ENCODE results near the gene PRDM2. TPM values are rescaled to one million over a fixed set of nuclear protein-coding genes. Genes with fewer than 3 reads are reported as not detected.
"Not testable (repeated sequence)": the region's sequence is repeated elsewhere in the genome, so short reads cannot be mapped to it uniquely, and the experiment has no call there.

The PRDM2 gene
- total RNA-seq, 1 donor from 2014 or later, result 12.5 TPM

DNA sequence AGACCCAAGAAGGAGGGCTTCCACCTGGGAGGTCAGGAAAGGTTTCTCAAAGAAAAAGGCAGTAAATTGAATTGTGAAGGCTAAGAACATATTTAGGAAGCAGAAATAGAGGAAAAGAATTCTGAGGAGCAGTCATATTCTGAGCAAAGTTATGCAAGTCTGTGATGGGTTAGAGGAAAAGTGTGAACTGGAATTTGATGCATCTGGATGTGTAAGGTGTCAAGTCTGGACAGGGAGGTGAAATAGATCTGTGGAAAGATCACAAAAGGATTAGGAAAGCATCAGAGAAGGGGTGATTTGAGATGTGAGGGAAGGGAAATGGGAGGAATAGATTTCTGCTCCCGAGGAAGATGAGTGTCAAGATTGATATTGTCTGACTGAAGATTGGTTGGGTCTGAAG lies 18.1 kb upstream of the PRDM2 start:
- TF ChIP-seq, protein P1, sequence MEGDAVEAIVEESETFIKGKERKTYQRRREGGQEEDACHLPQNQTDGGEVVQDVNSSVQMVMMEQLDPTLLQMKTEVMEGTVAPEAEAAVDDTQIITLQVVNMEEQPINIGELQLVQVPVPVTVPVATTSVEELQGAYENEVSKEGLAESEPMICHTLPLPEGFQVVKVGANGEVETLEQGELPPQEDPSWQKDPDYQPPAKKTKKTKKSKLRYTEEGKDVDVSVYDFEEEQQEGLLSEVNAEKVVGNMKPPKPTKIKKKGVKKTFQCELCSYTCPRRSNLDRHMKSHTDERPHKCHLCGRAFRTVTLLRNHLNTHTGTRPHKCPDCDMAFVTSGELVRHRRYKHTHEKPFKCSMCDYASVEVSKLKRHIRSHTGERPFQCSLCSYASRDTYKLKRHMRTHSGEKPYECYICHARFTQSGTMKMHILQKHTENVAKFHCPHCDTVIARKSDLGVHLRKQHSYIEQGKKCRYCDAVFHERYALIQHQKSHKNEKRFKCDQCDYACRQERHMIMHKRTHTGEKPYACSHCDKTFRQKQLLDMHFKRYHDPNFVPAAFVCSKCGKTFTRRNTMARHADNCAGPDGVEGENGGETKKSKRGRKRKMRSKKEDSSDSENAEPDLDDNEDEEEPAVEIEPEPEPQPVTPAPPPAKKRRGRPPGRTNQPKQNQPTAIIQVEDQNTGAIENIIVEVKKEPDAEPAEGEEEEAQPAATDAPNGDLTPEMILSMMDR (conservative IDR thresholded peaks at IDR 0.05; ENCODE audit: low read depth, low read length), result no peak
- no peak for DNase-seq (ENCODE audit: low read depth)
- H3K4me3 ChIP-seq (ENCODE audit: low read depth, low read length), result no peak overlapping the region

DNA sequence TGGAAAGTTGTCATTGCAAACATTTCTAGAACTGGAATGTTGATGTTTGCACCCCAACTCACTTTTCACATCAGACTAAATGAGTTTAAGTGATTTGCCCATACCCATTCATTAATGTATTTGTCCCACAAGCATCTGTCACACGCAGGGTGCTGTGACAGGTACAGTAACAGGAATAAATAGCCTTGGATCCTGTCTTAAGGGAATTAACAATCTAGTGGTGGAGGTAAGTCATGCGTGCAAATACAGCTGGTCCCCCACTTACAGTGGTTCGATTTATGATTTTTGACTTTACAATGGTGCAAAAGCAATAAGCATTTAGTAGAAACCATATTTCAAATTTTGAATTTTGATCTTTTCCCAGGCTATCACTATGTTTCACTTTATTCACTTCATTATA lies 17.5 kb upstream of the PRDM2 start:
- H3K4me3 ChIP-seq (ENCODE audit: low read depth, low read length), result no peak overlapping the region
- TF ChIP-seq, protein P1 (conservative IDR thresholded peaks at IDR 0.05; ENCODE audit: low read depth, low read length), result no peak
- DNase-seq (ENCODE audit: low read depth), result no peak

DNA sequence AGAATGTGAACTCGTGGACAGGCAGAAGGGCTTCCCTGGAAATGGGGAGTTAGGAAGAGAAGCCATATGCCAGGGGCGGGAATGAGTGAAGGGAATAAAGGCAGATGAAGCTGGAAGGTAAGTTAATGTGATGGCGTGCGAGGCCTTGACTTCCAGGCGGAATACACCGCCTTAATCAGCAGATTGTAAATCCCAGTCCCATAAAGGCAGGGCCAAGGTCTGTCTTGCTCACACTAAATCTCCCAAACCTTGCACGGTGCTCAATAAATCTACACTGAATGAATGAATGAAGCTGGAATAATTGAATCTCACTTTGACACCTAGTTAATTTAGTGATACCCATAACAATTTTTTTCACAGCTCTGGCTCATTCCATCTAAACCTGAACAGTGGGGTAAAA lies 16.8 kb upstream of the PRDM2 start:
- TF ChIP-seq, protein P1 (conservative IDR thresholded peaks at IDR 0.05; ENCODE audit: low read depth, low read length), result no peak

DNA sequence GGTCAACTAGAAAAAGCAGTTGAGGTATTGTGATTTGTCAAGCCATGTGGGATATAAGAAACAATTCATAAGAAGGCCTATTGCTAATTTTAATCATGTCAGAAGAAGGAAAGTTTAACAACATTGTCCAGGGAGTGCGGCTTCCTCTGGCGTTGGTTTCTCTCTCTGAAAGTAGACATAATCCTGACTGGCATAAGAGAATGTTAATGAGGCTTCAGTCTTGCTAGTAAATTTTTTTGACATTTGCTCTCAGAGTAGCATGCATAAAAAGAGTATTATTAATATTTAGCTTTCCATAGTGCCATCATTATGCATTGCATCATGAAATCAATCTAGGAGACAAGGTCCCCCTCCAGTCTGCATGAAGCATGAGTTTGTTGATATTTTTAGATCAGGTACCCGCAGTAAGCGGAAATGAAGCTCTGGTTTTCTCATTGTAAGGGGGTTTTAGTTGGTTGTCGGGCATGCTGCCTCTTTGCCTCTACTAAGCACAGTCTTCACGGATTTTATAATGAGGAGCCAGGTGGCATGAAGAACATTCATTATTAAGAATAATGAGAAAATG lies 12.8 kb upstream of the PRDM2 start:
- no peak overlapping the region for H3K4me3 ChIP-seq (ENCODE audit: low read depth, low read length)
- no peak for DNase-seq (ENCODE audit: low read depth)
- TF ChIP-seq, protein P1 (conservative IDR thresholded peaks at IDR 0.05; ENCODE audit: low read depth, low read length), result no peak

More for the DNA sequence above, 16.8 kb upstream of the PRDM2 start:
- no peak for DNase-seq (ENCODE audit: low read depth)
- H3K4me3 ChIP-seq (ENCODE audit: low read depth, low read length), result no peak overlapping the region

DNA sequence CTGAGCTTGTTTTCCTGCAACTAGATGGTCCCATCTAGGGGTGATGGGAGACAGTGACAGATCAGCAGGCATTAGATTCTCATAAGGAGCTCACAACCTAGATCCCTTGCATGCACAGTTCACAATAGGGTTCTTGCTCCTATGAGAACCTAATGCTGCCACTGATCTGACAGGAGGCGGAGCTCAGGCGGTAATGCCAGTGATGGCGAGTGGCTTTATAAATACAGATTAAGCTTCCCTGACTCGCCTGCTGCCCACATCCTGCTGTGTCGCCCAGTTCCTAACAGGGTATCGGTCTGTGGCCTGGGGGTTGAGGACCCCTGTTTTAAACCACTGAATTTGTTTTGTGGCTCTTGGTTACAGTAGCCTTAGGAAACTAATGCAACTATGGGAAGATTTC lies 6.9 kb upstream of the PRDM2 start:
- not testable (repeated sequence) for DNase-seq (ENCODE audit: low read depth); H3K4me3 ChIP-seq (ENCODE audit: low read depth, low read length)

DNA sequence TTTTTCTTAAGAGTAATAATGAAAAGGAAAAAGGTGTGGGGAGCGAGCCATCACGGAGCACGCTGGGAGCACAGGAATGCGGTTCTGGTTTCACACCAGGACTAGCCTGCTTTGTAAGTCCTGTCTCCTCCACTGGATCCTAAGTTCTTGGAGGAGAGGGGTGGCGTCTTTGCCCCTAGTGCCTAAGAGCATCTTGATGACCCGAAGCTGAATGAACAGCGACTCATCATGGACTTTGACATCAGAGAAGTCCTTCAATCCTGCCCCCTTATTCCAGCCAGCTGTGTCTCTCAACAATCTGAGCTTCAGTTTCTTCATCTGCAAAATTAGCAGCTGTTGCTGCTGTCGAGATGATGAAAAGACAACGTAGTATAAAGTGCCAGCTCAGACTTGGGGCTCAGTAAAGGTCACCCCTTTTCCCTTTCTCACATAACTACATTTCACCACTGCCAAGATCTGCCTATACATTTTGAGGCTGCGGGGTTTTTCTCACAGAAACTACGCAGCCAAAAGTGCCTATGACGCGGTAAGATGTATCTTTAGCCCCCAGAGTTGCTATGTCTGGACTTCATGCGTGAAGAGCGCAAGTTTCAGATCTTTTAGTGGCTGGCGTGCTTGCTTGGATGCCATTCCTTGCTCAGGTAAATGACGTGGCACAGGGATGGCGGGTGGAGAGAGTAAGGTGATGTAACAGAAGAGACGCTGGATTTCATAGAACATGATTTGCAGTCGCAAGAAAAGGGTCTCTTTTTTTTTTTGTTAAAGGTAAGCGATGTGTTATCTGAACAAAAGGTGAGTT lies 4.9 kb upstream of the PRDM2 start:
- H3K4me3 ChIP-seq (ENCODE audit: low read depth, low read length), result no peak overlapping the region
- DNase-seq (ENCODE audit: low read depth), result no peak
- TF ChIP-seq, protein P1 (conservative IDR thresholded peaks at IDR 0.05; ENCODE audit: low read depth, low read length), result no peak

DNA sequence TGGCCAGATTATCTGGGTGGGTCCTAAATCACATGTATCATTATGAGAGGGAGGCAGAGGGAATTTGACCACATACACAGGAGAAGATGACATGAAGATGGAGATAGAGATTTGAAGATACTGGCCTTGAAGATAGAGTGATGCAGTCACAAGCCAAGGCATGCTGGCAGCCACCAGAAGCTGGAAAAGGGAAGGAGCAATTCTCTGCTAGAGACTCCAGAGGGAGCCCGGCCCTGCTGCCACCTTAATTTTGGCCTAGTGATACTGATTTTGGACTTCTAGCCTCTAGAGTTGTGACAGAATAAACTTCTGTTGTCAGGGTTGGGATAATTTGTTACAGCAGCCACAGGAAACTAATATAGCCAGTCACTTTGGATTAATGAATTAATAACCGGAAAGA lies 2.2 kb upstream of the PRDM2 start:
- TF ChIP-seq, protein P1 (conservative IDR thresholded peaks at IDR 0.05; ENCODE audit: low read depth, low read length), result no peak
- DNase-seq (ENCODE audit: low read depth), result no peak

More for the DNA sequence above, 2.2 kb upstream of the PRDM2 start:
- no peak overlapping the region for H3K4me3 ChIP-seq (ENCODE audit: low read depth, low read length)
